NCI-H2196 treated with DMSO at 0.1 percent for 48 hours (cell line): ENCODE measurements around the gene MEPCE.
A peak's percentile ranks its signal among the peaks of the same experiment; 100 is the strongest.
"Not testable (repeated sequence)": the region's sequence is repeated elsewhere in the genome, so short reads cannot be mapped to it uniquely, and the experiment has no call there.

Experiments used
- DNase-seq: peaks from one replicate; lab custom pipeline; 2025; ENCODE audit not compliant: unreplicated experiment; lab: John Stamatoyannopoulos, UW

The MEPCE gene, protein sequence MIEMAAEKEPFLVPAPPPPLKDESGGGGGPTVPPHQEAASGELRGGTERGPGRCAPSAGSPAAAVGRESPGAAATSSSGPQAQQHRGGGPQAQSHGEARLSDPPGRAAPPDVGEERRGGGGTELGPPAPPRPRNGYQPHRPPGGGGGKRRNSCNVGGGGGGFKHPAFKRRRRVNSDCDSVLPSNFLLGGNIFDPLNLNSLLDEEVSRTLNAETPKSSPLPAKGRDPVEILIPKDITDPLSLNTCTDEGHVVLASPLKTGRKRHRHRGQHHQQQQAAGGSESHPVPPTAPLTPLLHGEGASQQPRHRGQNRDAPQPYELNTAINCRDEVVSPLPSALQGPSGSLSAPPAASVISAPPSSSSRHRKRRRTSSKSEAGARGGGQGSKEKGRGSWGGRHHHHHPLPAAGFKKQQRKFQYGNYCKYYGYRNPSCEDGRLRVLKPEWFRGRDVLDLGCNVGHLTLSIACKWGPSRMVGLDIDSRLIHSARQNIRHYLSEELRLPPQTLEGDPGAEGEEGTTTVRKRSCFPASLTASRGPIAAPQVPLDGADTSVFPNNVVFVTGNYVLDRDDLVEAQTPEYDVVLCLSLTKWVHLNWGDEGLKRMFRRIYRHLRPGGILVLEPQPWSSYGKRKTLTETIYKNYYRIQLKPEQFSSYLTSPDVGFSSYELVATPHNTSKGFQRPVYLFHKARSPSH

DNA sequence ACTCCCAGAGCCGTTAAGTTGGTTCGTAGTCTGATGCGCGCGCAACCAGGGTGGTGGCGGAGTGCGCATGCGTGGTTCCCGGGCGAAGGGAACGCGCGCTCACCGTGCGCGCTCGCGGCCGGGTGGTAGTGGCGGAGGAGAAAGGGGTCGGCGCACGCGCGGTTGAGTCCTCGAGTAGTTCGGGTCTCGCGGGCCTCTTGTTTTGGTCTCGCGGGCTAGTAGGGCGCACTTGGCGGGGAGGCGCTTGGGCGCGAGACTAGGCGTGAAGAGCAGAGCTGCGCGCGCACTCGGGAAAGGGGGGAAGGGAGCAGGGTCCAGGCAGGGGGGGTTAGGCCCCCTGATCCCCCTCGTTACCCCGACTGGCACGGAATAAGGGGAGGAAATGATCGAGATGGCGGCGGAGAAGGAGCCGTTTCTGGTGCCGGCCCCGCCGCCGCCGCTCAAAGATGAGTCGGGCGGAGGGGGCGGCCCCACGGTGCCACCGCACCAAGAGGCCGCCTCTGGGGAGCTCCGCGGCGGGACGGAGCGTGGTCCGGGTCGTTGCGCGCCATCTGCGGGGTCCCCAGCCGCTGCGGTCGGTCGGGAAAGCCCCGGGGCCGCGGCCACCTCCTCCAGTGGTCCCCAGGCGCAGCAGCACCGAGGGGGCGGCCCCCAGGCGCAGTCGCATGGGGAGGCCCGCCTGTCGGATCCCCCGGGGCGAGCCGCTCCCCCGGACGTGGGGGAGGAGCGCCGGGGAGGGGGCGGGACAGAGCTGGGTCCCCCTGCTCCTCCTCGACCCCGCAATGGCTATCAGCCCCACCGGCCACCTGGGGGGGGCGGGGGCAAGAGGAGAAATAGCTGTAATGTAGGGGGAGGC lies at the start of gene MEPCE:
Gene MEPCE (plus strand): TSS at position 195 of the 856 bp plus-strand sequence. CDS start 188 bp downstream, at position 383.
- DNase-seq, result peak; percentile 96

DNA sequence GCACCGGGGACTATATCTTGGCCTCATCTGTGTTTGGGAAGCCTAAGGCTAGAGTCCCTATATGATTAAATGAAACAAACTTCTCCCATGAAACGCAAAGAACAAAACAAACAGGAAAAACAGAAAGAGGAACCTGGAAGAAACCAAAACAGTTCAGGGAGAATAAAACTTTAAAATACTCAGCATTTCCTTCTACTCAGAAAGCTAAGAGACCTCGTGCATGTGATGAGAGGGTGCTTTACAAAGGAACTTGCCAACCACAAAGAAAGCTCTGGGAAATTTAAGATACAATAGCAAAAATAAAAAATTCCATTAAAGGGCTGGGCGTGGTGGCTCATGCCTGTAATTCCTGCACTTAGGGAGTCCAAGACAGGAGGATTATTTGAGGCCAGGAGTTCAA lies 49.4 kb upstream of the MEPCE start:
- no peak for DNase-seq

DNA sequence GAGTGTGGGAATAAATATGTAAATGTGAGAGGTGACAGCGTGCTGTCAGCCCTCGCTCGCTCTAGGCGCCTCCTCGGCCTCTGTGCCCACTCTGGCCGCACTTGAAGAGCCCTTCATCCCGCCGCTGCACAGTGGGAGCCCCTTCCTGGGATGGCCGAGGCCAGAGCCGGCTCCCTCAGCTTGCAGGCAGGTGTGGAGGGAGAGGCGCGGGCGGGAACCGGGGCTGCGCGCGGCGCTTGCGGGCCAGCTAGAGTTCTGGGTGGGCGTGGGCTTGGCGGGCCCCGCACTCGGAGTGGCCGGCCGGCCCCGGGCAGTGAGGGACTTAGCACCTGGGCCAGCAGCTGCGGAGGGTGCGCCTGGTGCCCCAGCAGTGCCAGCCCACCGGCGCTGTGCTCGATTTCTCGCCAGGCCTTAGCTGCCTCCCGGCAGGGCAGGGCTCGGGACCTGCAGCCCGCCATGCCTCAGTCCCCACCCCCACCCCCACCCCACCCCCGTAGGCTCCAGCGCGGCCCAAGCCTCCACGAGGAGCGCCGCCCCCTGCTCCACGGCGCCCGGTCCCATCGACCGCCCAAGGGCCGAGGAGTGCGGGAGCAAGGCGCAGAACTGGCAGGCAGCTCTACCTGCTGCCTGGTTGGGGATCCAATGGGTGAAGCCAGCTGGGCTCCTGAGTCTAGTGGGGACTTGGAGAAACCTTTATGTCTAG lies 47.9 kb upstream of the MEPCE start:
- DNase-seq, result not testable (repeated sequence)

DNA sequence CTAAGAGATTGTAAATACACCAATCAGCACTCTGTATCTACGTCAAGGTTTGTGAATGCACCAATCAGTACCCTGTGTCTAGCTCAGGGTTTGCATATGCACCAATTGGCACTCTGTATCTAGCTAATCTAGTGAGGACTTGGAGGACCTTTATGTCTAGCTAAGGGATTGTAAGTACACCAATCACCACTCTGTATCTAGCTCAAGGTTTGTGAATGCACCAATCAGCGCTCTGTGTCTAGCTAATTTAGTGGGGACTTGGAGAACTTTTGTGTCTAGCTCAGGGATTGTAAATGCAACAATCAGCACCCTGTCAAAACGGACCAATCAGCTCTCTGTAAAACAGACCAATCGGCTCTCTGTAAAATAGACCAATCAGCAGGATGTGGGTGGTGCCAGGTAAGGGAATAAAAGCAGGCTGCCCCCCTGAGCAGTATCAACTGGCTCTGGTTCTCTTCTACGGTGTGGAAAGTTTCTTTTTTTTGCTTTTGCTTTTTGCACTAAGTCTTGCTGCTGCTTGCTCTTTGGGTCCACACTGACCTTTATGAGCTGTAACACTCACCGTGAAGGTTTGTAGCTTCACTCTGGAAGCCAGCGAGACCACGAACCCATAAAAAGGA lies 47.3 kb upstream of the MEPCE start:
- DNase-seq, result peak; percentile 57

DNA sequence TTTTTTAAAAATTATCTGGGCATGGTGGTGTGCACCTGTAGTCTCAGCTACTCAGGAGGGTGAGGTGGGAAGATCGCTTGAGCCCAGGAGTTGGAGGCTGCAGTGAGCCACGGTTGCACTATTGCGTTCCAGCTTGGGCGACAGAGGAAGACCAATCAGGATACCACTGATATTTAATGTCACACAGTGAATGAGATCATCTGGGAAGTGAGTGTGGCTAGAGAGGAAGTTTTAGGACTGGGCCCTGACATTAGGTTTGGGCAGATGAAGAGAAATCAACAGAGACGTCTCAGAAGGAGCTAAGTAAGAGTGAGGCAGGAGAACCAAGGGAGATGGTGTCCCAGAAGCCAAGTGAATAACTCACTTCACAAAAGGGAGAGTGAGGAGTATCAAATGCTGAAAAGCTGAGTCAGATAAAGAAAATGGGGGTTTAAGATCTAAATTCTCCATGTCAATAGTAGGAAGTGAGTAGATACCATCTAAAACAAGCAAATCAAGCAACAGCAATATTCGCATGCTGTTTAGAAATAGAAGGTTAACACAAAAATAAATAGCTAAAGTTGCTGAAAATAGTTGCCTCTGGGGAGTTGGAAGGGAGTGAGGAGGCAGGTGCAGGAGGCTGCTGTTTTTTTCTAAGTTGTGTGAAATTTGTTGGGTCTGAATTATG lies 44.9 kb upstream of the MEPCE start:
- DNase-seq, result no peak

DNA sequence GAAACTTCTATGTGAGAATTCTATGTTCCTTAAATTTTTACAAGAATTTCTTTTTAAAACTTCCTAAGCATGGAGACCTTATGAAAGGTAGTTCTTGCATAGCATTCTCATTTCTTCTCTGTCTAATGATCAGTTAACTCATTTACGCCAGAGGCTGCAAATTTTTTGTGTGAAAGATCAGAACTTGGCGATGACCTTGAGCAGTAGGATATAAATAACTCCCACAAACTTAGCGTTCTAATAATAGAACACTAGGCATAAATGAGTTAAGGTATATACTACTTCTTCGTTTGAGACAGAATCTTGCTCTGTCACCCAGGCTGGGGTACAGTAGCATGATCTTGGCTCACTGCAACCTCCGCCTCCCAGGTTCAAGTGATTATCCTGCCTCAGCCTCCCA lies 42.7 kb upstream of the MEPCE start:
- no peak for DNase-seq

DNA sequence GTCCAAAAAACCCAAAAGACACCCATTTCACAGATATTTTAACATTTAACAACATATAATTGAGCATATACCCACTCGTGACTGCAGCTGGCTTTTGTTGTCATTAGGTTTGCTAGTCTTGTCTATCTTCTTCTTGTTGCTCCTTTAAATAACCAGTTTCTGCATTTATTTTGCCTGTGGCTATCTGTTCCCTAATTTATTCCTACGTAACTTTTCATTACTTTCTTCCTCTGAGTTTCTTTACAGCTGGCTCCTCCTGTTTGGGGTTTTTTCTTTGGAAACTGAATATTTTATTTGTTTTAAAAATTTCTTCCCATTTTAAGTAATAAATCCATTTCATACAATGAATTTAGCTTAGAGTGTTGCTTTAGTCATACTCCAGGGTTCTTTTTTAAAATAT lies 41.9 kb upstream of the MEPCE start:
- no peak for DNase-seq

DNA sequence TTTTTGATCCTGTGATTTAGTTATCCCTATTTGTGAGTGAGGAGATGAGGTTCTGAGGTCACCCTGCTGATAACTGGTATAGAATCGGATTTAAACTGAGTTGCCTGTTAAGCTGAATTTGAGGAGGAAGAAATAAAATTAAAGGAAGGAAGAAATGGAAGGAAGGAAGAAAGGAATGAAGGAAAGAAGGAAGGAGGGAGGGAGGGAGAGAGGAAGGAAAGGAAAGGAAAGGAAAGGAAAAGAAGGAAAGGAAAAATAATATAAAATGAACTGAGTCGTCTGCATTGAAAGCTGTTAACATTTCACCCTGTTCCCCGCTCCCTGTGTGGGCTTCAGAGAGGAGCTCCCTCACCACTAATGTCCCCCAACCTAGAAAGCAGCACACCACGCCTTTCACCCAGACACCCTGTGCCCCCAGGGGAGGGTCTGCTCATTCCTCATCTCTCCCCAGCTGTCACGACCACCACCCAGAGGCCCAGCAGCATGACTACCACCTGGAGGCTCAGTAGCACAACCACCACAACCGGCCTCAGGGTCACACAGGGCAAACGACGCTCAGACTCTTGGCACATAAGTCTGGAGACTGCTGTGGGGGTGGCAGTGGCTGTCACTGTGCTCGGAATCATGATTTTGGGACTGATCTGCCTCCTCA lies 40.1 kb upstream of the MEPCE start:
- no peak for DNase-seq

DNA sequence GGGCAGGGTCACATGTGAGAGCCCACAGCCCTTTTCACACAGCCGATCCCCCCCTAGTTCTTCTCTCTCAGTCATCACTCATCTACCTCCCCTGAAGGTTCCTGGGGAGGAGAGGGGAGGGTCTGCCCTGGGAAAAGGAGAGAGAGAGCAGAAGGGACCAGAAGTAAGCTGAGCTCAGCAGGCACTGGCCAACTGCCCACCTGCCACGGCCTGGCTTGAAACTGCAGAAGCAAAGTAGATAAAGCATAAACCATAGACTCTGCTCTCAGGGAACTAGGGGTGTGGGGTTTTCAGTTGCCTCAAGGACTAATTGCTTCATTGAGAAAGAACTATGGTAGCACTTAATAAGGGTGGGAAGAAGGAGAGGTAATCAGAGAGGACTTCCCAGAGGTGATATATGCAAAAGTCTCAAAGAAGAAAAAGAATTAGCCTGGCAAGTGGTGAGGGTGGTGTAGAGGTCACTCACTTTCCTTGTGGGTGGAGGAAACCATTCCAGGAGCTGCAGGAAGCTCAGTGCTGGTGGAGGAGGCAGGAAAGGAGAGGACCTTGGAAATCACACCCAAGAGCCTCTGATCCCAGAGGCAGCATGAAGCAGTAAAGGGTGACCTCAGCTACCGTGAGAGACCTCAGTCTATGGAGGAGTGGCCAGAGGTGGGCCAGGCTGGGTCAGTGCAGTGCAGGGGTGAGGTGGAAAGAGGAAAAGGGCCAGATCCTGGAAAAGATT lies 39.2 kb upstream of the MEPCE start:
- DNase-seq, result no peak

DNA sequence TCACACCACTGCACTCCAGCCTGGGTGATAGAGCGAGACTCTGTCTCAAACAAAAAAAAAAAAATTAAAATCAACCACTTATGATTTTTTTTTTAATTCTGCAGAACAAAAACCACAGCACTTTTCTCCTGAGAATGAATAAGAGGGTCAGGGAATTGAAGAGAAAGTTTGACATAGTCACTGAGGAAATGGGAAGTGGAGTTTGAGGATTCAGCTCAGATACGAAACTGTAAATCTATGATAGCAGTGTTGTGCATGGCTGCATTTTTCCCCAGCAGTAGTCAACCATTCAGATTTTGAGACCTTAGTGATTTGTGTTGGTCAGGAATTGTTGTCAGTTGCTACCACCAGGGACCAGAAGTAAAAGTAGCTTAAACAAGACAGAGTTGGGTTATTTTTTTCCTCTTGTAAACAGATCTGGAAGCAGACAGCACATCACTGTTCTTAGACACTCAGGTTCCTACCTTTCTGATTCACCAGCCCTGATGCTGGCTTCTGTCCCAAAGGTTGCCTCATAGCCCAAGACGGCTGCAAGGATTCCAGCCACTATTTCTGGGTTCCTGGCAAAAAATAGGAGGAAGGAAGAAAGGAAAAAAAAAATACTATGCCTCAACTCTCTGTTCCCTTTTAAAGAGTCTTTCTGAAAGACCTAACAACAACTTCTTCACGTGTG lies 36.3 kb upstream of the MEPCE start:
- DNase-seq, result no peak

DNA sequence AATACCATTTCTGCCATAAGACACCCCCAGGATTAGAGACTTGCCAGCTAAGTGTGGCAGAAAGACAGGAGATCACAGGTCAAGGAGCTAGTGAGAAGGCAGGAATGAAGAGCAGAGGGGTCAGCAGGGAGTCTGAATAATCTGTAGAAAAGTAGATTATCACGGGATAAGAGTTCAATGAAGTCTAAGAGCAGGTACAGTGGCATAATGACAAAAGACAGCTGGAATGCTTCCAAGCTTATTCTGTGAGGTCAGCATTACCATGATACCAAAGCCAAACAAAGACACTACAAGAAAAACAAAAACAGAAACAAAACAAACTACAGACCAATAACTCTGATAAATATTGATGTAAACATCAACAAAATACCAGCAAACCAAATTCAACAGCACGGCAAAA lies 35.6 kb upstream of the MEPCE start:
- no peak for DNase-seq

DNA sequence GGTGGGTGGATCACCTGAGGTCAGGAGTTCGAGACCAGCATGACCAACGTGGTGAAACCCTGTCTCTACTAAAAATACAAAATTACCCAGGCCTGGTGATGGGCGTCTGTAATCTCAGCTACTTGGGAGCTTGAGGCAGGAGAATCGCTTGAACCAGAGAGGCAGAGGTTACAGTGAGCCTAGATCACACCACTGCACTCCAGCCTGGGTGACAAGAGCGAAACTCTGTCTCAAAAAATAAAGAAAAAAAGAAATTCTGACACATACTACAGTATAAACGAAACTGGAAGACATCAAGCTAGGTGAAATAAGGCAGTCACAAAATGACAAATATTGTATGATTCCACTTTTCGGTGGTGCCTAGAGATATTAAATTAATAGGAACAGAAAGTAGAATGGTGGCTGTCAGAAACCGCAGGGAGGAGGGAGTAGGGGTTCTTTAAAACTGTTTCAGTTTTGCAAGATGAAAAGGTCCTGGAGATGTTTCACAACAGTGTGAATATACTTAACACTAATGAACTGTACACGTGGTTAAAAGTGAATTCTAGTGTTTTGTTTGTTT lies 33.1 kb upstream of the MEPCE start:
- no peak for DNase-seq

DNA sequence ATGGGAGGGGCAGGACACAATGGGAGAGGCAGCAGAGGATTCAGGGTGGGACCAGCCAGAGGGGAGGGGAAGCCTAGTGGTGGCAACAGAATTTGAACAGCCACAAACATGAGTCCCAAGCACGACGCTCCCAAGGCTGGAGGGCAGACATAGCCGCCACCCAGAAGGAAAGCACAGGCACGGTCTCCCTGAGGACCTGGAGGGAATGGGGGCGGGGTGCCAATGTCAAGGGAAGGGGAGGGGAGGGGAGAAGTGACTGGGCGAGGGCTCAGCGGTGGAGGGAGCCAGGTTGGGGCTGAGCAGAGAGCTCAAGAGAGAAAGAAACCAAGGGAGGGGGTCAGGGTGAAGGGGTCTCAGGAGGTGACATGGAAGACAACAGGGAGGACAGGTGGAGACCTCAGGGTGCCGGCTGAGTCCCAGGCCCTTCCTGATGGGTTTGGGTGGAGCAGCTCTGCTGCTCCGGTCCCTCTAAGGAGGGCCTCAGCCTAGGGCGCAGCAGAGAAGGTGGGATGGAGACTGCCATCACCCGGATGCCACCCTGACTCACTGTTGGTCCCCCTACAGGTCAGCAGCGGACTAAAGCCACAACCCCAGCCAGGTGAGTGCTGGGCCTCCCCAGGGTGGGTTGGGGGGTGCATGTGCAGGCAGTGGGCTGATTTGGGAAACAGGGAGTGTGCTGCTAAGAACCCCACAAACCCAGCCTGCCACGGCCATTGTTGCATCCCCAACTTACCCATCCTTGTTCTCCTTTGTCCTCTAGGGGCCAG lies 32.1 kb upstream of the MEPCE start:
- no peak for DNase-seq

DNA sequence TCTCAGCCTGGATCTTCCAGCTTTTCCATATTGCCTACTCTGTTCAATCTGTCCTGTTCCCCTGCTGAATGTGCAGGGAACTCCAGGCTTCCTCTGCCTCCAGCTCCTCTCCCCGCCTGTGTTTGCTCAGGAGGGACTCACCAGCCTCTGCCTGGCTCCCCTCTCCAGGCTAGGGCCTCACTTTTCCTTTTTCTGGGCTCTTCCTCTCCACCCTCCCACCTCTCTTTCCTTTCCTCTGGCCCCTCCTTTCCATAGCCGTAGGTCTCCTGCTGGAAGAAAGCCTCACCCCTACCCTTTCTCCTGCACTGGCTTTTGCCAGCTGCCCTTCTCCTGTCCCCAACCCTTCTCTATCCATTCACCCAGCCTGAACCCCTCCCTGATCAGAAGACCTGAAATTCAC lies 31.4 kb upstream of the MEPCE start:
- no peak for DNase-seq

DNA sequence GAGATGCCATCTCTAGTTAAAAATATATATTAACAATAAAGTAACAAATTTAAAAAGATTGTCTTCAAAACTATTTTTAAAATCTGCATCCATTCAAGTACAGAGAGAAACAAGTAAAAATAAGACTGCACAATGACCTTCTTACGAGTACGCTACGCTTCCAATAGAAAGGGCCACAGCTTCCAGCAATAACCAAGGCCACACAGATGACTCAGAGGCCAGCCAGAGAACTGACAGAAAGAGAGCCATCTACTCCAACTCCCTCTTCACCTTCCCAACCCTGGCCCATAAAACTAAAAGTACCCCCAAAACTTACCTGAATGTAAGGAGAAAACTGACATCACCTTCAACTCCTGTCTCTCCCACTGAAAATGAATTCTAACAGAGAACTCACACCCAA lies 29.6 kb upstream of the MEPCE start:
- no peak for DNase-seq

DNA sequence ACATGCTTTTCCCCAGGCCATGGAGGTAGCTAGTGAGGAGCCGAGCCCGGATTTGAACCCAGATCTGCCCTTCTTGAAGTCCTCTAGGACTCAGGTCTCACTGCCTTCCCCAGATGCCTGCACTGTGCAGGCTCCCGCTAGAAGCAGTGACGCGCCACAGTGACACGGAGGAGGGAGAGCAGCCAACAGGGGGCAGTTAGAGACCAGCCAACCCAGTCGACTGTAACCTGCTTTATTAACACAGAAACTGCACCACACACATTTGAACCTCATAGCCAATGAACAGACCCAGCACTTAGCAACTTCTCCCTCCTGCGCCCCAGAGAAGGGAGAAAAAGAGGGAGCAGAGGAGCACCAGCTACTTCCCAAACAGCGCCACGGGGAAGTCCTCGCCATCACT lies 29.0 kb upstream of the MEPCE start:
- DNase-seq, result no peak

DNA sequence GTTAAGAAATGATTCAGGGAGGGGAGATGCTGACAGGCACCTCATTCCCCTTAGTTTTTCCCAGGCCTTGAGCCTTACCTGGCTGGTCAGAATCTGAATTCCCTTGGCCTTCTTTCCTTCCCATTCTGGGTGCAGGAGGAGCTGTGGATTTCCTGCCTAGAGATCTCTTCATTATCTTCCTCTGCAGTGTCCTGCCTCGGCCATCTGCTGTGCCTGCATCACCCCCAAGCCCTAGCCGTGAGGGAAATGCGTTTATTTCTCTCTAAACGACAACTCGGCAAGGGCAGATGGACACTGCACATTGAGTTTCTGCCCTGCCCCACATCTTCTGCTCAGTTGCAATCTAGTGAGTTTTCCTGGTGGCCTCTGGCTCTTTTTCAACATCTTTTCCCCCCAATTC lies 27.8 kb upstream of the MEPCE start:
- no peak for DNase-seq
